NCI-H2171 (cell line): ENCODE measurements around the gene CNN3.

ENCODE experiments used
- DNase-seq: peaks from one replicate; lab custom pipeline; 2025; lab: John Stamatoyannopoulos, UW

CNN3 gene

DNA sequence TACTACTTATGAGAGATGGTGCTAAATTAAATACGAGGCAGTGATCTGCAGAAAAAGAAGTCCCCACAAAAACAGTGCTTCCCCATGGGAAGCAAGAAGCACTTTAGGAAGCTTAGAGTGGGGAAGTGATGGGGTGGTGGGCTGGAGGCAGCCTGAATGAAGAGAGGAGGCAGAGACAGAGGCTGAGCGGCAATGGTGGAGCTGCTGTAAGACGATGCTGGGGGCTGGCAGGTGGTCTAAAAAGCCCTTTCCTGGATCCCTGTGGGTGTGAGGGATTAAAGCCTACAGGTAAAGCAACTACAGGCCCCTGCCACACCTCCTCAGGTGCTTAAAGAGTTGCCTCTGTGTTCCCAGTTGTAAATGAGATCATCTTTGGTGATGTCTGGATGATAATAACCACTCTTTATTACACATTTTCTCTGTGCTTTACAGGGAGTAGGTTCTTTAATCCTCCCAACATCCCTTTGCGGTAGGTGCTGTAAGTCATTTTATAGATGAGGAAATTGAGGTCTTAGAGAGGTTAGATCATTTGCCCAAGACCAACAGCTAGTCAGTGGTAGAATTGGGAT, 39.2 kb downstream of the CNN3 start:
- DNase-seq: no peak

DNA sequence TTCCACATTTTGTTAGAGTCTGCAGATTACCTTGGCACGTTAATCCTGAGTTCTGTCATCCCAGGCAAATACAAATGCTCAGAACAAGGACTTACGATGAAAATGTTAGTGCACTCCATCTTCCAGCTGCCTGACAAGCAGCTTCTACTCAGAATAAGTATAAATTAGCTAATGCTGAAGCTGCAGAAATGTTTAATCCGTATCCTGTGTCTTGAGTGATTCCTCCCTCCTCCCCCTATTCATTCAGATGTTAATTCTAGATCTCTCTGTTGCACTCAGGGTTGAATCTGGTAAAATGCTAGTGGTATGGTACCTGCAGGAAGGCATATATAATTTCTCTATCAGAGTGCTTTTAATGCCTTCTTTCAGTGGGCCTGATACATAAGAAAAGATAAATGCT, 39.8 kb downstream of the CNN3 start:
- DNase-seq: no peak

DNA sequence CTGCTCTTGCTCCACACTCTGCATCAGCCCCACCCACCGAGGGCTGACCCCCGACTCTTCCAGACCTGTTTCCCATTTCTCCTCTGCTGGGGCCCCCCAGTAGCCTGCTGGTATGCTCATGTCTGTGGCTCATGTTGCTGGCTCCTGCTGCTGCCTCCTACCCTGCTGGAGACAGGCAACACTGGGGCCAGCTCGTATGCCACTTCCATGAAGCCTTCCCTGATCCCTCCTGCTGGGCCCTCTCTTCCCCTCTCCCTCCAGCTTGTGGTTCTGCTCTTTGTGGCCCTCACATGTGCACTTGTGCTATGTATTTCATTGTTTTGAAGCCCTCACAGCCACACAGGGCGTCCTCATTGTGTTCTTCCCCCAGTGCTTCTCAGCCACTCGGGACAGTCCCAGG, 40.5 kb downstream of the CNN3 start:
- no peak for DNase-seq

DNA sequence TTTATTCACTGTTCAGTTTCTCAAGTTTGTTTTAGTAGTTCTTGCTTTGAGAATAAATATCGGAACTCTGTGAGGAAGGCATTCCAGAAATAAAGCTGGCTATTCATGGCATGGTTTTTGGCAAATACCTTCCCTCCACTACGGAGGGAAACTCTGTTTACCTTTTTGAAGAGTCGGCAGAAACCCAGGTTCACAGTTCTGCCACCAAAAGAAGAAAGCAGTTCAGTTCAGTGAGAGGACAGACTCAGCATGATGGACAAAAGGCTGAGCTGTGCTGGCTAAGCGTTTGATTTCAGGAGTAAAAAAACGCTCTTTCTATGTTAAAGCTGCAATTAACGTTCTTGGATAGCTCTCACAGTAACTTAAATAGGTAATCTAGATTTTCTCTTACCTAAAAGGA, 42.4 kb downstream of the CNN3 start:
- no peak for DNase-seq

DNA sequence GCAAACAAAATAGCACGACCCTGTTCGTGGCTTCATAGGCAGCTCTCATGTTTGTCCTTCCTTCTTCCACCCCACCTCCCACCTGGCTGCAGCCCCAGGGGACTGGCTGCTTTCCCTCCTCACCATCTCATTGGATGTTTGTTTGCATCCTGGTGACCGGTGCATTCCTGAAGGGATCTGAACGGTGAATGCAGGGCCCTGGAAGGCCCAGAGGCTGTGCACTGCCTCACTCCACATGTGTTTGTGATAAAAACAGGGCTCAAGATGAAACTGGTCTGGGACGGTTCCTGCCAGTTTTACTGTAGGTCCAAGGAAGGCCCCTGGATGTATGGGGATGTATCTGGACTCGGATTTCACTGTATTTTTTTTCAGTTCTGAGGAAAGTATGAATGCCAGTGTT, 42.8 kb downstream of the CNN3 start:
- DNase-seq: no peak

DNA sequence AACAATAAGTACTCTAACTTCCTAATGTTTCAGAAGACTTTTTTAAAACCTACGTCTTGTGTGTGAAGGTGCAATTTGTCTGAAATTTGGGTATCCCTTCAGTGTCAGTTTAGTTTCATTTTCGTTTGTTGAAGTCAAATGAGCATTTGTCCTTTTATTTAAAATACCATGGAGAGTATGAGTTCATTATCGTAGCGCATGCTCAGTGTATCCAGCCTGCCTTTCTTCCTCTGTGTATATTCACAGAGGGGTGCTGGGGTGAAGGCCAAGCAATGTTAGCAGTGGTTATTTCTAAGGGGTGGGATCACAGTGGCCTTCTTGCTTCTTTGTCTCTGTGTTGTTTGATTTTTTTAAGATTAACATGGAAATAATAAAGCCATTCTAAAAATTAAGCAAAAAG, 43.2 kb downstream of the CNN3 start:
- DNase-seq: no peak

DNA sequence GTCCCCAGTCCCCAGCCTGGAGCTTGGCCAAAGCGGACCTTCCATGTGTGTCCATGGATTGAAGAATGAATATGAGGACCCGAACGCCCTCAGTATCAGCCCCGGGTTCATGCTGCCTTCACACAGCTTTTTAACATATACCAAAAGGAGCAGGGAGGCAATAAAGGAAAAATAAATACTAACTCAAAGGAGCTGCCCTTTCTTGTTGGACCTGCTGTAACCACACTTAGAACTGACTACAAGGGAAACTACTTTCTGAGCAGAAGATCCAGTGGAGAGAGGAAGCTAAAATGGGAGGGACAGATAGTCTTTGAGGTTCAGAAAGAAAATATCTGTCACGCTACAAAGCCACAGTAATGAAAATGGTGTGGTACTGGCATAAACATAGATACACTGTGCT, 48.6 kb downstream of the CNN3 start:
- no peak for DNase-seq

DNA sequence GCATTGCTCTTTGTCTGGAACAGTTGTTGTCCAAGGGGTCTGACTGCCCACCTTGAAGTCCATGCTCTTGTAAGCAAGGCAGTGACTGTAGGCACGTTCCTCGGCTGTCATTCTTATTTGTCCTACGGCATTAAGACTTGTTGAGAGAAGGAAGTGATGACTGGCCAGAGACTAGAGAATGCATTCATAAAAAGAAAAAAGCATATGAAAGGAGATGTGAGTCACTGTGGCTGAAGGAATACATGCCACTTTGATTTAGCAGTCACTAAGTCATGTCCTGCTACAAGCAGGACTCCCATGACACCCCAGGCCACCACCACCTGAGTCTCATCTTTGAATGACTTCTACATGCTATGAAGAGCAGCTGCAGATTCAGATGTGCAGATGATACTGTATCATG, 50.5 kb downstream of the CNN3 start:
- DNase-seq: no peak

DNA sequence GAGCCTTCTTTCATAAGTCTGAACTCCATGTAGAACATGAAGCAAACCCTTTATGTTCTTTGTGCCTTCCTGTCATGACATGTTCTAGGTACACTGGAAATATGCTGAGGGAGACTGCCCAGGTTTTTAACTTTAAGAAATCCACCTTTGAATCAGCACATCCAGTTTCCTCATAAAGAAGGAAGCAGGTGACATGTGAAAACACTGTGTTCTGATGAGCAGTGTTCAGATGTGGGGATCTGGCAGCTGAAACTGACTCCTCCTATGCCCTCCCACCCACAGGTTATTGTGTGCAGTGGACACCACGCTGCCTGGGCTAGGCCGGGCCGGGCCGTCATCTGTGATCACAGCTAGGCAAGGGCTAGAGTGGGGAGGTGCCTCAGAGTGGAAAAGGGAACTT, 51.1 kb downstream of the CNN3 start:
- no peak for DNase-seq

DNA sequence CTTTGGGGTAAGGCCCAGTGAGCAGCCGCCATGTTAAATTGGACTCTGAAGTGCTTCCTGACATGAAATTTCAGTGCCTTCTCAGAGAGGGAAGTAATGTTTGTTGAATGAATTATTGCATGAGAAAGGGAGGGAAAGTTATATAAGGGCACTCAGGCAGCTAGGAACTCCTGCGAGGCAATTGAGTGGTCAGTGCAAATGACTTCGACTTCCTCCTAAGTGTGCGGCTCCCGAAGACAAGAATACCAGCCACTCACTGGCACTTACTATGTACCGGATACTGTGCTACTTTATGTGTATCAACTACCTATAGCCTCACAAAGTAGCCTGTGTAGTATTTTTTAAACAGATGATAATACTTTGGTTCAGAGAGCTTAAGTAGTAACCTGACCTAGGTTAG, 52.5 kb downstream of the CNN3 start:
- no peak for DNase-seq

DNA sequence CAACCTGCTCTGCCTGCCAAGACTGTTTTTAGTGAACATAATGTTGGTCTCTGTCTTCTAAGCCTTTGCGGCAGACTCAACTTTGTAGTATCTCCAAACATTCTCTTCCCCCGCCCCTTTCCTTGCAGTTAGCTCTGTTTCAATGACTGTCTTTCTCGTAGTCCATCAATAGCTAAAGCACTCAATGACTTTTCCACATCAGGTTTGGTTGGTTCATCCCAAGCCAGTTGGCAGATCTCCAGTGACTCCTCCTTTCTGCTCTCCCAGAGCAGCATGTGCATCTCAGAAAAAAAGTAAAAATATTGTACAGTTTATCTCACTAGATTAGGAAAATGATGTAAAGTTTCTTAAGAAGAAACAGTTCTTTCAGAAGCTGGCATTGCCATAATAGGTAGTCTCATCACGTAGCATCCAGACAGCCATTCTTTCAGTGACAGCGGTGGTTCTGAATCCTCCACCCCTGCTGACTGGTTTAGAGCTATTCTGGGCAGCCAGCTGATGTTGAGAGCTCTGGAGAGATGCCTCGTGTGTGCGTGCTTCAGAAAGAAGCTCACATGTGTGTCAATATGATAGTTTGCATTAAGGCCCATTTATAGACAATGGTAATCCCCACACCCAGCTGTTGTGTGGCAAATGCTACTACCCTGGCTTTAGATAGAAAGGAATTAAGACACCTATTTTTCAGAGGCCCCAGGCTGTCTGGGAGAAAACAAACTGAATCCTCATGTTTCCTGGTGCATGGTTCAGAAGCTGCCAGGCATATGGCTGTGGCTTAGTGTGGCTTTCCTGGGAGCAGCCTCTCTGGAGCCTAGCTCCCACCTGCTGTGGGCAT, 53.2 kb downstream of the CNN3 start:
- no peak for DNase-seq

DNA sequence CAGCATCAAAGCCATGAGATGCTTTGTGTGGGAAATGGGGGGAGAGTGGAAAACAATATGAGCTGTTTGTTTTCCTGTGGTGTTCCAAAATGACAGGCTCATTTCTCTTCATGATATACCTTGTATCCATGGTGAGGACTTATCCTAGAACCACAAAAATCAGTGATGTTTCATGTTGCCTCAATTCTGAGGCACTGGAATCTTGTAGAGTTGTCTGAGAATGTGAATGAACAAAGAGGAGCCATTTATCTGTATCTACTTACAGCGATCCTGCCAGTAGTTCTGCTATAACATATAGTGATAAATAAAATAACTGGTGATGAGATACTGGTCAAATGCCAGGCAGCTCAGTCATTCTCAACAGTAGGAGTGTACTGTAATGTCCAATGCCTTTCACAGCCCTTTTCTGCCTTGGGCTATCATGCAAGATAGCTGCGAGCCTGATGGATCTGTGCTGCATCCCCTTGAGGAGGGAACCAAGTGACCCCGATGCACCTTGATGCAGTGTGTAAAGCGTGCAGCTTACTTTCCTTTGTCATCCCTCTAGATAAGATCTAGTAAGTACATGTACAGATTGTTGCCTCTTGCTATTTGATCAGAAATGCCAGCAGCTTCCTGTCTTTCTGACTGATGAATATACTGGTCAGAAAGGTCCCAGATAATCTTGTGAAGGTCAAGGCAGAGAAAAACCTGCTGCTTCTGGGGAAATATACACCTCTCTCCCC, 54.0 kb downstream of the CNN3 start:
- DNase-seq: no peak

DNA sequence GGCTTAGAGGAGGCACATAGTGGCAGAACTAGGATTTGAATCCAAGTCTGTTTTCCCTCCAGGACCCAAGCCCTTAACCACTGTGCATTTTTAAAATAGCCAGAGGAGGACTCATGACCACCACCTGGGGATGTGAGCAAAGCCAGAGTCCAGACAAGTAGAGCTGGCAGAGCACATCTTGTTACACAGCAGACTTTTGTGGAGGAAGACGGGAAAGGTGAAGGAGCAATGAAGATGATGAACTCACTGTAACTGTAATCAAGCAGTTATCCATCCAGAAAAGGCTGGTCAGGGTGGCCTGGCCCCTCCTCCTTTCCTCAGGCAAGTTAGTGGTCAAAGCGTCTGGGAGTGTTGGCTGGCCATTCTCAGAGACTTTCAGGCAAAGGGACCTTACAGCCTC, 55.9 kb downstream of the CNN3 start:
- no peak for DNase-seq

DNA sequence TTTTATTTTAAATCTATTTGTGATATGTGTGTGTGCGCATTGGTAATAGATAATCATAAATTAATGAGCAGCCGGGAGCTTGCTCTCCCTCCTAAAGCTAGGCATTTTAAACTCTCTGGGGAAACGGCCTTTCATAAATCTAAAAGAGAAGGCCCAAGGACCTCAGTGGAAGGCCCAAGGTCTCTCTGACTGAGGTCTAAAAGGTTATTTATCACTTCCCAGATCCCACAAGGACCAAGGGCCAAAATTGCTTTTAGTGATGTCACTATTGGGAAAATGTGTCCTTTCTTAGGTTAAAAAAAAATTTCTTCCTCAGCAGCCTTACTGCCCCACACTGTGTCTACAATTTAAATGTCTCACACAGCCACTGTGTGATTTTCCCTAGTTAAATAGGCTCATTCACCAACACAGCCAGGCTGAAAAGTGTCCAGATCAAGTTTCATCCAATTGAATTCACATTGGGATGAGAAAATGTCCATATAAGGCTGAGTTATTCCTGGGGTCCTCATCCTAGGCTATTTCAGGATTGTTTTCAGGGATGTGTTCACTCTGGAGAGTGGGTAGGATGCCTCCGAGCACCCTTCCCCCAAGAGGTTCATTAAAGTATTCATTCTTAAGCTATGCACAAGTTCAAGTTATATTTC, 60.6 kb downstream of the CNN3 start:
- no peak for DNase-seq

DNA sequence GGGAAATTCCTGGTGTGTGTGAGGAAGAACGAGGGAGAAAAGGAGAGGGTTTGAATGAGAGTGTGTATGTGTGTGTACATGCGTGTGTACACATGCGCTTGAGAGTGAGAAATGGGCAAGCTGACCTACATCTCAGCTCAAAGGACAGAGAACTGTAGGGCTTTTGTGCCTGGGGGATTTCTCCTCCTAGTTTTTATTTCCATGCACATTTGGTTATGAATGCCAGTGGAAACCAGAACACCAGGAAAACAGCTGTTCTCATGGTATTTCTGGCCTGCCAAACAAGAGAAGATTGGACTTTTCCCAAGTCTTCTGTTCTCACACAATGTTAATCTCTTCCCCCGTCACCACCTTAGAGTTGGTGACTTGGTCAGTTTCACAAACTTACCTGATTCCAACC, 61.5 kb downstream of the CNN3 start:
- DNase-seq: no peak

DNA sequence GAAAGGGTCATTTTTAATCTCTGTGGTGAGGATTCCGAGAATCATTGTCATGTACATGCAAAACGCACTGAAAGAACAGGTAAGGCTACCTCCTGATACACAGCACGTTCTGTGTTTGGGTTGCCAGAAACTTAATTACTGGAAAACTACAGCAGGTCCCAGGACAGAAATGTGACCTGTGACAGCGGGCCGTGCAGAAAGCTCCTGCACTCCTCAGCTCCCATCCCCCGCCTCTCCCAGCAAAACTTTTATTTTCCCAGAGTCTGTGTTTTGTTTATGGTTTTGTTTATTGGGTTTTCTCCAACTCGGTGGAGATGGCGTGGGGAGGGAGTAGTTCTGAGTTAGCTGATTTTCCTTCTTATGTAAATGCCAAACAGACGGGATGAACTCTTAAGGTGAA, 62.1 kb downstream of the CNN3 start:
- DNase-seq: no peak

DNA sequence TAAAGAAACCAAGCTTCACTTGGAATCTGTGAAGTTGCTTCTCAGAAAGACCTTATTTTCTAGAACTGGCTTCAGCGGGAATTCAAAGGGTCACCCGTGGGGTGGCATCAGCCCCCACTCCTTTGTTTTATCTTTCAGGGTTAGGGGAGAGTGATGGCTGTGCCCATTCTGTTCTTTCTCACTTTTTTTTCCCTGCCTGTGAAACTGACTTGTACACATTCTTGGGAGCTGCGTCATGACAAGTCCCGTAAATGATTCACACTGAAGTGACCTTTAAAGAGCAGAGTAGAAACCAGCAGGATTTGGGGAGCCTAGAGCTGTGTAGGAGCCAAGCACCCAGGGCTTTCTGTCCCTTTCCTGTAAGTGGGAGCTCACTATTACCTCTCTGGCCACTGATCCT, 63.0 kb downstream of the CNN3 start:
- DNase-seq: no peak

DNA sequence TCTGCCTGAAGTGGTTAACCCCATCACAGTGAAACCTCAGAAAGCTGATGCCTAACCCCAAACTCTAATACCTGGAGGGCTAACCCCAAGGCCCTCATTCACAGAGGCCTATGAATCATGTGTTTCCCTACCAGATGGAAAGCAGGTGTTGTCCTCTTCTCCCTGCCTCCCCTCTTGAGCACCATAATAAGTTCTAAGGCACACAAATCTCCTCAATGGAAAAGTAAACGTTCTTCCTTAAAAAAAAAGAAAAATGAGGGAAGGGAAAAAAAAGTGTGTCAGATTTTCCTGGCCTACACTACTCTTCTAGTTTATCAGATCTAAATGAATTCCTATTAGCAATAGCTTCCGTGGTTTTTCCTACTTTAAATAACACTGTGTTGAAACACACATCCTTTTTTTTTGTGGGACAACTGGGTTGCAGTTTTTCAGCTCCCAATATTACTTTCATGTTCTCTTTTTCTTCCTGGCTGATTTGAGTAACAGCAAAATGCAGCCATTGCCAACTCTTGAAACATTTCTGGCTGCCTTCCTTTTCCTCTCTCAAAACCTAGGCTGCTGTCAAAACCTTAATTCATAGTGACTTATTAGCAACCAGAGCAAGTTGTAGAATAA, 63.5 kb downstream of the CNN3 start:
- DNase-seq: no peak

DNA sequence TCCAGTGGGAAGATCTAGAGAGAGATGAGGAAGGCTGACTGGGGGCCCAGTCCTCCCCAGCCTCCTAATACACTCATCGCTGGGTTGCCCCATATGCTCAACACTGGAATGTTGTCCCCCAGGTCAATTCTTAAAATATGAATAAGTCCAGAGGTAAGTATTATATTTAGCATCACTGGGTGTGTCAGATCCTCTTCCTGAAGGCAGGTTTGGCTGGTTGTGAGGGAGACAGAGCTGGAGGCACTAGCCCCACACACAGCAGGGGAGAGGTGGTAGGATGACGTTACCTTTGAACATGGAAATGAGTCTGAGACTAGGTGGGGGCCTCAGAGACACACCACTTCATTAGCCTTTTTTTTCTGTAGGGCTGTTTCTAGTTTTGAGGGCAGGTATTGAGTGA, 64.2 kb downstream of the CNN3 start:
- DNase-seq: no peak

DNA sequence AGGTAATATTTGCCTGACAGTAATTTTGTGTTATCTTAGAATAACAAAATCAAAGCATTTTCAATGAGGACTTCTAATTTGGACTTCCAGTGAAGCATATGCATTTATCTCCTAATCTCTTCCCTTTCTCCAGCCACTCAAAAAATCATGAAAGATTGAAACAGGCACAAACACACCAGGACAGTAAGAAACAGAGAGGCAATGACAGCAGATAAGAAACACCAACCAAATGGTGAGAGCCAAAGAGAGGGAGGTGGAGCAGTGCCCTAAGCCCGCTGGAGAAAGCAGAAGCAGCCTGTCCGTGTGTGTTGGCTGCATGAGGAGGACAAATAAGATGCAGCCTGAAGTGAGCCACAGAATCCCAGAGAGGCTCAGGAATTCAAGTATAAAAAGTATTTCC, 67.7 kb downstream of the CNN3 start:
- no peak for DNase-seq

DNA sequence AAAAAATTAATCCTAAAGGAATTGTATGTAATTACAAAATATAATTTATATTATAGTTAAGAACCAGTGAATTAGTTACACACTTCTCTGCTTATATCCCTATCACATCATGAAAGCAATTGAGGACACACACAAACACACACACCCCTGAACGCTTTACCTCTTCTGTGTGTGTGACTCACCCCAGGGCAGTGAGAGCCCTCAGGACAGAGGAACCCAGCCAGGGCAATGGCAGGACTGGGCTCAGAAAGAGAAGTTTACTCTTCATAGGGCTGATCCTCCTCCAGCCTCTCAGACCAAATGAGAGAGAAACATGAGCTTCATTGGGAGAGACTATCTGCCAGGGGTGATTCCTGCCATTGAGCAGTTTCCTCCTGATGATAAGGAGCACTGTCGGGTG, 68.6 kb downstream of the CNN3 start:
- DNase-seq: no peak

DNA sequence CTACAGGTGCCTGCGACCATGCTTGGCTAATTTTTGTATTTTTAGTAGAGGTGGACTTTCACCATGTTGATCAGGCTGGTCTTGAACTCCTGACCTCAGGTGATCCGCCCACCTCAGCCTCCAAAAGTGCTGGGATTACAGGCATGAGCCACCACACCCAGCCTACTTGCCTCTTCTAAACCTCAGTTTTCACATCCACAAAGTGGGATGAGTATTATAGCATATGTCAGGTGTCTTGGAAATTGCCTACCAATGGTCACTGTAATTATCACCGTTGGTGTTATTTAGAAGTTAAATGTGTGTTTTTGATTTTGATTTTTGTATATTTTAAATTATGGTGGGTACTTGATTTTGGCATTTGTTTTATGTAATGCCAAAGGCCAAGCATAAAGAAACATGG, 70.0 kb downstream of the CNN3 start:
- no peak for DNase-seq

DNA sequence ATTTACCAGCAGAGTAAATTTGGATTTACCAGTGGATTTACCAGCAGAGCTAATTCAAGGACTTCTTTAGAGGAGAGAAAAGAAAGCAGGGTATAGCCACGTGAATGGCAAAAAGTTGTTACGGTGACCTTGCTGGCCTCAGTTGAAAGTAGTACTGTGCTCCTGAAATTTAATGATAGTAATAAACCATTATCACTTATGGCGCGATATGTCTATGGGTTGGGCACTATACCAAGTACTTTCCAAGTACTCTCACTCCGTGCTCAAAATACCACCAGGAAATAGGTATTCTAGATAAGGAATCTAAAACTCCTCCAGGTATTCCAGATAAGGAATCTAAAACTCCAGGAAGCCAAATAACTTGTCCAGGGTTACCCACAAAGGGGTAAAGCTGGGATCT, 70.9 kb downstream of the CNN3 start:
- no peak for DNase-seq
